Smooth muscle cell (in vitro differentiated cells): ENCODE measurements around the gene CHCHD3. TPM values are rescaled to one million over a fixed set of nuclear protein-coding genes. Genes with fewer than 3 reads are reported as not detected.
"Not testable (repeated sequence)": the region's sequence is repeated elsewhere in the genome, so short reads cannot be mapped to it uniquely, and the experiment has no call there.

ENCODE experiments used
- DNase-seq: peaks from one replicate; lab custom pipeline; 2025; ENCODE audit not compliant: unreplicated experiment; lab: John Stamatoyannopoulos, UW
- H2AFZ ChIP-seq: fragments of 200-600 bp; sonication (generic); 2 replicates; pipeline ENCODE4 v1.6.0; 2016; ENCODE audit warnings: antibody characterized with exemption, low read depth, mild to moderate bottlenecking
- H3F3A ChIP-seq: fragments of 200-600 bp; sonication (generic); 2 replicates; pipeline ENCODE4 v1.6.0; 2017; ENCODE audit warnings: antibody characterized with exemption, low read depth
- H3K27ac ChIP-seq: fragments of 200-600 bp; sonication (generic); 2 replicates; pipeline ENCODE4 v1.5.1; 2016; ENCODE audit warnings: low read depth, mild to moderate bottlenecking
- H3K27me3 ChIP-seq: fragments of 200-600 bp; sonication (generic); 2 replicates; pipeline ENCODE4 v1.6.1; 2016; ENCODE audit warnings: low read depth, mild to moderate bottlenecking
- H3K36me3 ChIP-seq: fragments of 200-600 bp; sonication (generic); 2 replicates; pipeline ENCODE4 v1.5.1; 2016; ENCODE audit warnings: low read depth
- H3K4me1 ChIP-seq: fragments of 200-600 bp; sonication (generic); 2 replicates; pipeline ENCODE4 v1.5.1; 2016; ENCODE audit warnings: low read depth
- H3K4me2 ChIP-seq: fragments of 200-600 bp; sonication (generic); 2 replicates; pipeline ENCODE4 v1.6.0; 2016; ENCODE audit warnings: mild to moderate bottlenecking
- H3K4me3 ChIP-seq: fragments of 200-600 bp; sonication (generic); 2 replicates; pipeline ENCODE4 v1.5.1; 2016; ENCODE audit warnings: mild to moderate bottlenecking
- H3K79me2 ChIP-seq: fragments of 200-600 bp; sonication (generic); 2 replicates; pipeline ENCODE4 v1.6.0; 2016; ENCODE audit warnings: low read depth, mild to moderate bottlenecking
- H3K9ac ChIP-seq: fragments of 200-600 bp; sonication (generic); 2 replicates; pipeline ENCODE4 v1.6.0; 2016; ENCODE audit warnings: low read depth
- H3K9me3 ChIP-seq: fragments of 200-600 bp; sonication (generic); replicated peaks from 2 replicates; pipeline ENCODE4 v1.5.1; 2016; ENCODE audit warnings: low read depth
- H4K20me1 ChIP-seq: fragments of 200-600 bp; sonication (generic); 2 replicates; pipeline ENCODE4 v1.6.0; 2016; ENCODE audit warnings: low read depth
- WGBS: methylation state at CpG from one replicate; pipeline ENCODE4 v1.1.7; 2016; ENCODE audit warnings: low lambda C conversion rate; 5-methylcytosine and 5-hydroxymethylcytosine counted together
- polyA plus RNA-seq: library from polyadenylated mRNA; unstranded; fragments of >200 nt; fragmentation: Nextera tagmentation; extraction: Ambion mirVana; gene quantifications from 2 replicates; pipeline ENCODE4 v1.2.1, GENCODE V29; 2016
- total RNA-seq: library from RNA; depleted of rRNA; stranded (reverse); fragments of >200 nt; gene quantifications from 2 replicates; pipeline ENCODE4 v1.2.3, GENCODE V29; 2014
- TF ChIP-seq, protein P1 (sequence below): fragments of 200-600 bp; sonication (generic); IDR thresholded peaks from 2 replicates; pipeline ENCODE4 v1.5.1; 2017; ENCODE audit warnings: borderline replicate concordance, mild to moderate bottlenecking, antibody characterized with exemption; ENCODE audit not compliant: insufficient read depth, poor library complexity, severe bottlenecking

Gene CHCHD3
- total and polyA plus RNA-seq, 2 experiments from 2014 or later = 49.8 to 59.2 TPM

DNA sequence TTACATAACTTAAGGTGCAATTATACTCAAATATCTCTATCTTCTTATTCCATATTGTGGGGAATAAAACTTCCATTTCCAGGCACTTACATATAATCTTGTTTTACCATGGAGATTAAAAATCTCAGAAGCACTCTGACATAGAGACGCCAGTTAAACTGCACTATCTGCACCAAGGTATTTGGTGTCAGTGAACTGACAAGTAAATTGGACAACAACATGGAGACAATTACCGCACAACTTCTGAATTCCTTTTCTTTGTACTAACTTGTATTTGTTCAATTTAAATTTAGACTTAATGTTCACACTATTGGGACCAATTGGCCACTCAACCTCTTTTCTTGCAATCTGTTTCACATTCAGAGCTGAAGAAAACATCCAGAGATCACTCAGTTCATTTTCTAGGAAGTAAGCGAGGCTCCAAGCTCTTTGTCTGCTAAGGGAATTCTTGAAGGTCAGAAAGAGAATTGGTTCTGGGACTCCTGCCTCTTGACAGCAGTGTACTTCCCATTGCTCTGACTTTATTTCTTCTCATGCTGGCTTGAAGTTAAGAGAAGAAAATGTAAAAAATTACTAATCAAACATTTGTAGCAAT, 184.7 kb downstream of the CHCHD3 start:
- 77% methylated on average over 3 of the region's 3 CpGs for WGBS
- Histone ChIP-seq H3K36me3 (no peaks in the 10 kb centered on the region), H3K27me3 (no peaks in the 10 kb centered on the region), H3K4me1 (no peaks in the 10 kb centered on the region), H3K9ac (no peak overlapping the region), H4K20me1 (peaks cover 5% of the 10 kb centered on the region), H3K4me2 (no peak overlapping the region), H3K27ac (no peak overlapping the region), H3F3A (no peaks in the 10 kb centered on the region), H3K79me2 (no peaks in the 10 kb centered on the region), H3K4me3 (no peak overlapping the region), H3K9me3 (no peaks in the 10 kb centered on the region), H2AFZ (no peak overlapping the region)
- DNase-seq = no peak
- TF ChIP-seq, protein P1, sequence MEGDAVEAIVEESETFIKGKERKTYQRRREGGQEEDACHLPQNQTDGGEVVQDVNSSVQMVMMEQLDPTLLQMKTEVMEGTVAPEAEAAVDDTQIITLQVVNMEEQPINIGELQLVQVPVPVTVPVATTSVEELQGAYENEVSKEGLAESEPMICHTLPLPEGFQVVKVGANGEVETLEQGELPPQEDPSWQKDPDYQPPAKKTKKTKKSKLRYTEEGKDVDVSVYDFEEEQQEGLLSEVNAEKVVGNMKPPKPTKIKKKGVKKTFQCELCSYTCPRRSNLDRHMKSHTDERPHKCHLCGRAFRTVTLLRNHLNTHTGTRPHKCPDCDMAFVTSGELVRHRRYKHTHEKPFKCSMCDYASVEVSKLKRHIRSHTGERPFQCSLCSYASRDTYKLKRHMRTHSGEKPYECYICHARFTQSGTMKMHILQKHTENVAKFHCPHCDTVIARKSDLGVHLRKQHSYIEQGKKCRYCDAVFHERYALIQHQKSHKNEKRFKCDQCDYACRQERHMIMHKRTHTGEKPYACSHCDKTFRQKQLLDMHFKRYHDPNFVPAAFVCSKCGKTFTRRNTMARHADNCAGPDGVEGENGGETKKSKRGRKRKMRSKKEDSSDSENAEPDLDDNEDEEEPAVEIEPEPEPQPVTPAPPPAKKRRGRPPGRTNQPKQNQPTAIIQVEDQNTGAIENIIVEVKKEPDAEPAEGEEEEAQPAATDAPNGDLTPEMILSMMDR = no peak

DNA sequence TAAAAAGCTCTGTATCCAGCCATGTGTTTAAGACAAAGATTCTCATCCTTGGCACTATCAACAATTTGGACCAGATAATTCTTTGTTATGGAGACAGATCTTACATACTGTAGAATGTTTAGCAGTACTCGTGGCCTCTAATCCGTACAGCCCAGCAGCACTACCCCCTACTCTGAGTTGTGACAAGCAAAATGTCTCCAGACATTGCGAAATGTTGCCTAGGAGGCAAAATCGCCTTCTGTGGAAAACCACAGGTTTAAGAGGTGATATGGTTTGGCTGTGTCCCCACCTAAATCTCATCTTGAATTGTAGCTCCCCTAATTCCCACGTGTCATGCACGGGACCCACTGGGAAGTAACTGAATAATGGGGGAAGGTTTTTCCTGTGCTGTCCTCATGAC, 186.7 kb downstream of the CHCHD3 start:
- Histone ChIP-seq H3K79me2 (no peaks in the 10 kb centered on the region), H3K4me3 (no peak overlapping the region), H3F3A (no peaks in the 10 kb centered on the region), H3K36me3 (no peaks in the 10 kb centered on the region), H3K27me3 (no peaks in the 10 kb centered on the region), H3K9me3 (no peaks in the 10 kb centered on the region), H3K27ac (no peak overlapping the region), H2AFZ (no peak overlapping the region), H4K20me1 (peaks cover 2% of the 10 kb centered on the region), H3K4me2 (no peak overlapping the region), H3K9ac (no peak overlapping the region), H3K4me1 (no peaks in the 10 kb centered on the region)
- TF ChIP-seq, protein P1 = no peak
- 81% methylated on average over 6 of the region's 6 CpGs for WGBS
- no peak for DNase-seq

DNA sequence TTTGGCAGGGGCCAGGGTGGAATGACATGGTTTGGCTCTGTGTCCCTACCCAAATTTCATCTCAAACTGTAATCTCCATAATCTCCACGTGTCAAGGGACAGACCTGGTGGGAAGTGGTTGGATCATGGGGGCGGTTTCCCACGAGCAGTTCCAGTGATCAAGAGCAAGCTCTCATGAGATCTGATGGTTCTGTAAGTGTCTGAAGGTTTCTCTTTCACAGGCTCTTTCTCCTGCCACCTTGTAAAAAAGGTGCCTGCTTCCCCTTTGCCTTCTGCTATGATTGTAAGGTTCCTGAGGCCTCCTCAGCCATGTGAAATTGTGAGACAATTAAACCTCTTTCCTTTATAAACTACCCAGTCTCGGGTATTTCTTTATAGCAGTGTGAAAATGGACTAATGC, 188.3 kb downstream of the CHCHD3 start:
- no peaks in the 10 kb centered on the region for H3K9me3 ChIP-seq
- H3K4me2 ChIP-seq = no peak overlapping the region
- no peaks in the 10 kb centered on the region for H3K36me3 ChIP-seq
- no peaks in the 10 kb centered on the region for H3K79me2 ChIP-seq
- WGBS = 93% methylated on average over 4 of the region's 4 CpGs
- H3K4me3 ChIP-seq = no peak overlapping the region
- H3K27ac ChIP-seq = no peak overlapping the region
- no peak for DNase-seq
- H3K4me1 ChIP-seq = no peaks in the 10 kb centered on the region
- TF ChIP-seq, protein P1 = no peak
- no peaks in the 10 kb centered on the region for H3F3A ChIP-seq
- no peak overlapping the region for H3K9ac ChIP-seq
- H2AFZ ChIP-seq = no peak overlapping the region
- no peaks in the 10 kb centered on the region for H4K20me1 ChIP-seq
- H3K27me3 ChIP-seq = no peaks in the 10 kb centered on the region

DNA sequence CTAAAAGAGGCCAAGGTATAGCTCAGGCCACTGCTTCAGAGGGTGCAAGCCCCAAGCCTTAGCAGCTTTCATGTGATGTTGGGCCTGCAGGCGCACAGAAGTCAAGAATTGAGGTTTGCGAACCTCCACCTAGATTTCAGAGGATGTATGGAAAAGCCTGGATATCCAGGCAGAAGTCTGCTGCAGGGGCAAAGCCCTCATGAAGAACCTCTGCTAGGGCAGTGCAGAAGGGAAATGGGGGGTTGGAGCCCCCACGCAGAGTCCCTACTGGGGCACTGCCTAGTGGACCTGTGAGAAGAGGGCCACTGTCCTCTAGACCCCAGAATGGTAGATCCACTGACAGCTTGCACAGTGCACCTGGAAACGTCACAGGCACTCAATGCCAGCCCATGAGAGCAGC, 189.1 kb downstream of the CHCHD3 start:
- H2AFZ ChIP-seq, H3K4me2 ChIP-seq, H3K79me2 ChIP-seq, H4K20me1 ChIP-seq, H3K9me3 ChIP-seq, DNase-seq, H3K27ac ChIP-seq, H3K9ac ChIP-seq, H3F3A ChIP-seq, H3K36me3 ChIP-seq, H3K4me1 ChIP-seq, H3K4me3 ChIP-seq, H3K27me3 ChIP-seq: not testable (repeated sequence)
- WGBS = 96% methylated on average over 4 of the region's 4 CpGs
